ENCODE data around the gene EEF2.

The EEF2 gene

DNA sequence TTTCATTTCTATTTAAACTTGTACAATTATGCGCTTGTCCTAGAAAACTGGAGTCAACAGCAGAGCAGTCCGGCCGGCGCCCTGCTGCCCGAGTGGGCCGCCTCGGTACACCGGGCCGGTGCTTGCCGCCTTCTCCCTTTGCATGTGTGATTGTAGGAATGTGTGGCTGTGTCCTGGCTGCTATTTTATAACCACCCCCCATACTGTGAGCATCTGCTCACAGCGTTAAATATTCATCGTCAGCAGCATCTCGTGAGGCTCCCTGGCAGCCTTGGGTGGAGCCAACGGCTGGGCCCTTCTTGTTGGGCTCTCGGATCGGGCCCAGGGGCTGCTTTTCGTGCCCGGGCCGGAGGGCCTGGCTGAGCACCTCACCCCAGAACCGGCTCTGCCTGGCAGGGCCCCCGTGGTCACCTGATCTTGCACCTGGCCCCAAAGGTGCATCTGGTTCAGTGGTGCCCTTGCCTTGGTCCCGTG lies 32.9 kb upstream of the EEF2 start:
- no peak for TF ChIP-seq EGR1 (IDR thresholded peaks at IDR 0.05)

DNA sequence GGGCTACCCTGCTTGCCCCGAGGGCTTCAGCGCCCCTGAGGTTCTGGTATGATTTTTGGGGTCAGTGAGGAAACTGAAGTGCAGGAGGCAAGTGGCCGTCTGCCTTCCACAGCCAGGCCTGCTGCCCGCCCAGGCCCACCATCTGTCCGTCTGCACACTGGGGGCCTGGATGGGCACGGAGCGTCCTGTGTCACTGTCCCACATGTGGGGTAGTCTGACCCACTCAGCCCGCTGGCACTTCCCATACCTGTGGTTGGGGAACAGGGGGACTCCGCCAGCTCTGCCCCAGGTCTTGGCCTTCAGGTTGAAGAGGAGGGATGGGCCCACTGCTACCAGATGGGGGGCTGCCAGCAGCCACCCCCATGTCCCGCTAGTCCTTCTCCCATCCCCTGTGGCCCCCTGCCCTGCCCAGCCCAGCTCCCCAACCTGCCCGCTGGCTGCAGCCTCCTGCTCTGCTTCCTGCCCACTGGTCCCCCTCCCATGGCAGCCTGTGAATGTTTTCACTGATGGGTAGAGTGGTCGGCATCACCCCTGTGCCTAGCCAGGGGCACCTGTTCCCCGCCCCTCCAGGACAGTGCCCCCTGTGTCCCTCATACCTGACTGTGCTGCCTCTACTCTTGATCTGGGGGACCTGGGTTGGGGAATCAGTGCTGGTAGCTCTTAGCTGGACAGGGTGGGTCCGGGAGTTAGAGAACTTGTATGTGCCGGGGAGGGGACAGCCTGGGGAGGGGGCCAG lies 31.8 kb upstream of the EEF2 start:
- TF ChIP-seq NFIC (IDR thresholded peaks at IDR 0.05) = no peak
- no peak for TF ChIP-seq FOXM1 (IDR thresholded peaks at IDR 0.05; ENCODE audit: borderline replicate concordance, low read depth)
- no peak for TF ChIP-seq CREB1 (IDR thresholded peaks at IDR 0.05; ENCODE audit: low read depth)
- TF ChIP-seq, protein P1, sequence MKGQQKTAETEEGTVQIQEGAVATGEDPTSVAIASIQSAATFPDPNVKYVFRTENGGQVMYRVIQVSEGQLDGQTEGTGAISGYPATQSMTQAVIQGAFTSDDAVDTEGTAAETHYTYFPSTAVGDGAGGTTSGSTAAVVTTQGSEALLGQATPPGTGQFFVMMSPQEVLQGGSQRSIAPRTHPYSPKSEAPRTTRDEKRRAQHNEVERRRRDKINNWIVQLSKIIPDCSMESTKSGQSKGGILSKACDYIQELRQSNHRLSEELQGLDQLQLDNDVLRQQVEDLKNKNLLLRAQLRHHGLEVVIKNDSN (IDR thresholded peaks at IDR 0.05) = no peak
- TF ChIP-seq ZBTB7A (IDR thresholded peaks at IDR 0.05; ENCODE audit: low read depth) = no peak
- TF ChIP-seq, protein P2, sequence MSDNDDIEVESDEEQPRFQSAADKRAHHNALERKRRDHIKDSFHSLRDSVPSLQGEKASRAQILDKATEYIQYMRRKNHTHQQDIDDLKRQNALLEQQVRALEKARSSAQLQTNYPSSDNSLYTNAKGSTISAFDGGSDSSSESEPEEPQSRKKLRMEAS (IDR thresholded peaks at IDR 0.05) = no peak
- no peak for TF ChIP-seq EP300 (IDR thresholded peaks at IDR 0.05; ENCODE audit: borderline replicate concordance)
- TF ChIP-seq TAF1 (IDR thresholded peaks at IDR 0.05; ENCODE audit: low read depth) = no peak
- no peak for TF ChIP-seq EGR1 (IDR thresholded peaks at IDR 0.05)
- no peak for TF ChIP-seq CEBPB (IDR thresholded peaks at IDR 0.05)
- no peak for TF ChIP-seq TEAD4 (IDR thresholded peaks at IDR 0.05)
- TF ChIP-seq YY1 (IDR thresholded peaks at IDR 0.05; ENCODE audit: low read depth) = no peak
- TF ChIP-seq TCF12 (IDR thresholded peaks at IDR 0.05; ENCODE audit: low read depth) = no peak
- no peak for TF ChIP-seq RAD21 (IDR thresholded peaks at IDR 0.05; ENCODE audit: low read depth)
- TF ChIP-seq, protein P3, sequence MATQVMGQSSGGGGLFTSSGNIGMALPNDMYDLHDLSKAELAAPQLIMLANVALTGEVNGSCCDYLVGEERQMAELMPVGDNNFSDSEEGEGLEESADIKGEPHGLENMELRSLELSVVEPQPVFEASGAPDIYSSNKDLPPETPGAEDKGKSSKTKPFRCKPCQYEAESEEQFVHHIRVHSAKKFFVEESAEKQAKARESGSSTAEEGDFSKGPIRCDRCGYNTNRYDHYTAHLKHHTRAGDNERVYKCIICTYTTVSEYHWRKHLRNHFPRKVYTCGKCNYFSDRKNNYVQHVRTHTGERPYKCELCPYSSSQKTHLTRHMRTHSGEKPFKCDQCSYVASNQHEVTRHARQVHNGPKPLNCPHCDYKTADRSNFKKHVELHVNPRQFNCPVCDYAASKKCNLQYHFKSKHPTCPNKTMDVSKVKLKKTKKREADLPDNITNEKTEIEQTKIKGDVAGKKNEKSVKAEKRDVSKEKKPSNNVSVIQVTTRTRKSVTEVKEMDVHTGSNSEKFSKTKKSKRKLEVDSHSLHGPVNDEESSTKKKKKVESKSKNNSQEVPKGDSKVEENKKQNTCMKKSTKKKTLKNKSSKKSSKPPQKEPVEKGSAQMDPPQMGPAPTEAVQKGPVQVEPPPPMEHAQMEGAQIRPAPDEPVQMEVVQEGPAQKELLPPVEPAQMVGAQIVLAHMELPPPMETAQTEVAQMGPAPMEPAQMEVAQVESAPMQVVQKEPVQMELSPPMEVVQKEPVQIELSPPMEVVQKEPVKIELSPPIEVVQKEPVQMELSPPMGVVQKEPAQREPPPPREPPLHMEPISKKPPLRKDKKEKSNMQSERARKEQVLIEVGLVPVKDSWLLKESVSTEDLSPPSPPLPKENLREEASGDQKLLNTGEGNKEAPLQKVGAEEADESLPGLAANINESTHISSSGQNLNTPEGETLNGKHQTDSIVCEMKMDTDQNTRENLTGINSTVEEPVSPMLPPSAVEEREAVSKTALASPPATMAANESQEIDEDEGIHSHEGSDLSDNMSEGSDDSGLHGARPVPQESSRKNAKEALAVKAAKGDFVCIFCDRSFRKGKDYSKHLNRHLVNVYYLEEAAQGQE (IDR thresholded peaks at IDR 0.05; ENCODE audit: low read depth) = no peak

DNA sequence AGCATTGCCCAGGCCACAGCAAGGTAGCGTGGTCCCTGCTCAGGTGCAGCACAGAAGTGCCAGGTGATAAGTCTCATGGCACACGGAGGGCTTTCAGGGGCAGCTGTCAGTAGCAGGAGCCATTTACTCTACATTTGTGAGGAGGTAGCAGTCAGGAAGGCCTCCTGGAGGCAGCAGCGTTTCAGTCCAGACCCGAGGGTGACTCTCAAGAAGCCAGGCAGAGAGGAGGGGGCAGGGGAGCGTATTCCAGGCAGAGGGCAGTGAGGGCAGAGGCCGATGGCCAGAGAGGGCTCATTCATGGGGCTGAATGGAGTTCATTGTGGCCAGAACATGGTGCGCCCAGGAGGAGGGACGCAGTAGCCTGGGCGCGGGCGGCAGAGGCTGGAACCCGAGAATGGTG lies 31.2 kb upstream of the EEF2 start:
- TF ChIP-seq YY1 (IDR thresholded peaks at IDR 0.05; ENCODE audit: low read depth) = no peak
- TF ChIP-seq, protein P1 (IDR thresholded peaks at IDR 0.05) = no peak
- no peak for TF ChIP-seq ZBTB7A (IDR thresholded peaks at IDR 0.05; ENCODE audit: low read depth)
- TF ChIP-seq, protein P2 (IDR thresholded peaks at IDR 0.05) = no peak
- TF ChIP-seq CREB1 (IDR thresholded peaks at IDR 0.05; ENCODE audit: low read depth) = no peak
- TF ChIP-seq TCF12 (IDR thresholded peaks at IDR 0.05; ENCODE audit: low read depth) = no peak
- TF ChIP-seq TAF1 (IDR thresholded peaks at IDR 0.05; ENCODE audit: low read depth) = no peak
- TF ChIP-seq RAD21 (IDR thresholded peaks at IDR 0.05; ENCODE audit: low read depth) = no peak
- TF ChIP-seq FOXM1 (IDR thresholded peaks at IDR 0.05; ENCODE audit: borderline replicate concordance, low read depth) = no peak

DNA sequence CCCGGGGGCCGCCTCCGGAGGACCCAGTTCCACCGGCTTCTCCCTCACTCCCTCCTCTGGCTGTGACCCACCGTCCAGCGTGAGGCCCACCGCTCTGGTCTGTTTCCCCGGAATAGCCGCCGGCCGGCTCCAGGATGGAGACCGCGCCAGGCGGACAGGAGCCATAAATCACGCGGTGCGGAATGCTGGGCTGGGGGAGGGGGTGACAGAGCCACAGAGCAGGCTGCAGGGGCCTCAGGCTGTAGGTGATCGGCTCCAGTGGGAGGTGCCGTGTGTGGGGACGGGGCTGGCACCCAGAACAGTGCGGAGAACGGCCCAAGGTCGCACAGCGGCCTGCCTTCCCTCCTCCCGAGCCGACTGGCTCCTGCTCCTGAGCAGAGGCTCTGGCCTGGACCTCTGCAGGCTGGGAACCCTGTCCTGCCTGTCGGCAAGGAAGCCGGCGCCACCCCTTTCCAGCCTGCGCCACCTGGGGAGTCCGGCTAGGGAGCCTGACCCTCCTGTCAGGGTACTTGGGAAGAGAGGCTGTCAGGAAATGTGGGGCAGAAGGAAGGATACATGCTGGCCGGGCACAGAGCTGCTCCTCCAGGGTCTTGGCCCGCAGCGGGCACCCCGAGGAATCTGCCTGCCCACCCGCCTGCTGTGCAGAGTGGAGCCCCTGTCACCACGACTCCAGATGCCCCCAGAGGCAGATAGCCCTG lies 30.6 kb upstream of the EEF2 start:
- TF ChIP-seq EGR1 (IDR thresholded peaks at IDR 0.05) = no peak
- TF ChIP-seq YY1 (IDR thresholded peaks at IDR 0.05; ENCODE audit: low read depth) = no peak
- no peak for TF ChIP-seq EP300 (IDR thresholded peaks at IDR 0.05; ENCODE audit: borderline replicate concordance)
- TF ChIP-seq CREB1 (IDR thresholded peaks at IDR 0.05; ENCODE audit: low read depth) = no peak
- TF ChIP-seq, protein P2 (IDR thresholded peaks at IDR 0.05) = no peak
- TF ChIP-seq TAF1 (IDR thresholded peaks at IDR 0.05; ENCODE audit: low read depth) = no peak
- no peak for TF ChIP-seq RAD21 (IDR thresholded peaks at IDR 0.05; ENCODE audit: low read depth)
- no peak for TF ChIP-seq TEAD4 (IDR thresholded peaks at IDR 0.05)
- no peak for TF ChIP-seq ZBTB7A (IDR thresholded peaks at IDR 0.05; ENCODE audit: low read depth)
- TF ChIP-seq CEBPB (IDR thresholded peaks at IDR 0.05) = no peak
- TF ChIP-seq TCF12 (IDR thresholded peaks at IDR 0.05; ENCODE audit: low read depth) = no peak
- TF ChIP-seq NFIC (IDR thresholded peaks at IDR 0.05) = no peak
- TF ChIP-seq, protein P1 (IDR thresholded peaks at IDR 0.05) = no peak
- no peak for TF ChIP-seq FOXM1 (IDR thresholded peaks at IDR 0.05; ENCODE audit: borderline replicate concordance, low read depth)

DNA sequence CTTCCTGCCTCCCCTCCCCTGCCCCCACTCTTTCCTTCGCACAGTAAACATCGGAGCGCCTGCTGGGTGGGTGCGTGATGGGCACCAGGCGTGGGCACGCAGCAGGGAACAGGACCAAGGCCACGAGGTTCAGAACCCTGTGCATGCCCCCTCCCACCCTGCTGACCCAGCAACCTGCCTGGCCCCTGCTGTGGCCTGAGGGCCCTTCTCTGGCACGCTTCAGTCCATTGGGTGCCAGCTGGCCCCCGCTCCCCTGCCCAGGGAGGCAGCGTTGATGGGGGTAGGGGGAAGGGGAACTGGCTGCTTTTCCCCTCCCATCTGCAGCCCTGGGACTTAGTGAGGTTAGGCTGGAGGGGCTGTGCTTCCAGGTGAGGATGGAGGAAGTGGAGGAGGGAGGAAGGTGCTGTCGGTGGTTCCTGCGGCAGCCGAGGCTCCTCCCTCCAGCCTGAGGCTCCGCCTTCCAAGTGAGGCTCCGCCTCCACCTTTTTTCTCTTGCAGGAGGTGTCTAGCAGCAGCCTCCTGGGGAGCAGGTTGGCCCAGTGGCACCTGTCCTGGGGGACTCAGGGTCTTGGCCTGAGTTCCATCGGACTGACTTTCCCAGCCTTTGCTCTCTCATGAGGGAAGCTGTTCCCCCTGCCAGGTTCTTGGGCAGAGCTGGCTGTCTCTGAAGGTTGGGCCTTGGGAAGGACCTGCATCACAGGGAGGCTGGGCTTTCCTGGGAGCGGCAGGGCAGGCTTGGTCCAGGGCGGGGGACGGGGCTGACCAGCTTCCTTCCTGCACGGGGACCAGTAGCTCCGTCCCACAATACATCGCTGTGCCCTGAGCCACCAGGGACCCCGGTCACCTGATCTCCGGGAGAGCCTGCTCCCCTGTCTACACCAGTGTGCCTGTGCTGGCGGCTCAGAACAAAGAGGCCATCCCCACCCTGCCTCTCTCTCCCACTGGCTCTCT lies 29.6 kb upstream of the EEF2 start:
- no peak for TF ChIP-seq FOXM1 (IDR thresholded peaks at IDR 0.05; ENCODE audit: borderline replicate concordance, low read depth)
- TF ChIP-seq YY1 (IDR thresholded peaks at IDR 0.05; ENCODE audit: low read depth) = no peak
- no peak for TF ChIP-seq CEBPB (IDR thresholded peaks at IDR 0.05)
- no peak for TF ChIP-seq EGR1 (IDR thresholded peaks at IDR 0.05)
- no peak for TF ChIP-seq CREB1 (IDR thresholded peaks at IDR 0.05; ENCODE audit: low read depth)
- no peak for TF ChIP-seq TCF12 (IDR thresholded peaks at IDR 0.05; ENCODE audit: low read depth)
- TF ChIP-seq, protein P3 (IDR thresholded peaks at IDR 0.05; ENCODE audit: low read depth) = no peak
- no peak for TF ChIP-seq RAD21 (IDR thresholded peaks at IDR 0.05; ENCODE audit: low read depth)
- no peak for TF ChIP-seq TAF1 (IDR thresholded peaks at IDR 0.05; ENCODE audit: low read depth)
- TF ChIP-seq, protein P2 (IDR thresholded peaks at IDR 0.05) = no peak
- TF ChIP-seq, protein P1 (IDR thresholded peaks at IDR 0.05) = no peak
- TF ChIP-seq NFIC (IDR thresholded peaks at IDR 0.05) = no peak
- no peak for TF ChIP-seq EP300 (IDR thresholded peaks at IDR 0.05; ENCODE audit: borderline replicate concordance)

Measured in Ishikawa (cell line).